Stimulated activated CD8-positive, alpha-beta memory T cell treated with anti-CD3 and anti-CD28 coated beads, Interleukin-12 subunit alpha, Interleukin-12 subunit beta, amount 100 ng/mL, for 24 hours (primary cell): ENCODE measurements around the gene CHN1.

Source experiments
- DNase-seq: peaks from one replicate; pipeline ENCODE4 v3.0.0-alpha.2; 2020; ENCODE audit errors: extremely low read depth

The CHN1 gene

DNA sequence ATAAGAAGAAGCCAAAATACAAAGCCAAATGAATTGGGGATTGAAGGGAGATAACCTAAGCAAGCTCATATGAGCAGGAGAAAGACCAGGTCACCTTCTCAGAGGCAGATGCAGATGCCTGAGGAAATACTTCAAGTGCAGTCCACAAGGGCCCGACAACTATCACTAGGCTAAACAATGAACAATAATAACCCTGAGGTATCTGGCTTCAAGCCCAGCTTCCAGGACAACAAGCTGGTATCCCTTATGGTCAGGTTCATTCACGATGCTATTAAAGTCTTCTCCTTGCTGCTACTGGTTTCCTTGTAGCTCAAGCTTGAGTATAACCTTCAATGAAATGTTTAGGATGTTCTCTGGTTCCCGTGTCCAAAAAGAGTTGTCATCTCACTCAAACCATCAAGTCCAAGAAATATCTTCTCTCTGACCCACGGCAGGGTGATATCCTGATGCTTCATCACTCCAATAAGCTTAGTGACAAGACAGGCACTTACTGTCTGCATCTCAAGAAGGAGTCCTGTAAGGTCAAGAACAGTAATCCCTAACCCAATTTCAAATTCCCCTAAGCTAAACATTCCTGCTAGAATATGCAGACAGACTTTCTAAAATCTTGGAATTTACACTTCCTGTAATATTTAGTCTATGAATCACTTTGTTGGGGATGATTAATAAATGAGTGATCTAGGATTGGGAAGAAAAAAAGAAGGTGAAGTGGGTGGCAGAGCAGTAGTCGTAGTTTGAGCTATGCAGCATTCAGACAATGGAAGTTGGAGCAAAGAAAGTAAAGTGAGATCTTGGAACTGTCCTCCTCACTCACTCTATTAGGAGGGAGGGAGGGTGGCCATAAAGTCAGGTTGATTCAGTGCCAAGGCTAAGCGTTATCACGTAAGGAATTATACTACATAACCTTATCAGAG is 33.1 kb downstream of the CHN1 start:
- no peak for DNase-seq

DNA sequence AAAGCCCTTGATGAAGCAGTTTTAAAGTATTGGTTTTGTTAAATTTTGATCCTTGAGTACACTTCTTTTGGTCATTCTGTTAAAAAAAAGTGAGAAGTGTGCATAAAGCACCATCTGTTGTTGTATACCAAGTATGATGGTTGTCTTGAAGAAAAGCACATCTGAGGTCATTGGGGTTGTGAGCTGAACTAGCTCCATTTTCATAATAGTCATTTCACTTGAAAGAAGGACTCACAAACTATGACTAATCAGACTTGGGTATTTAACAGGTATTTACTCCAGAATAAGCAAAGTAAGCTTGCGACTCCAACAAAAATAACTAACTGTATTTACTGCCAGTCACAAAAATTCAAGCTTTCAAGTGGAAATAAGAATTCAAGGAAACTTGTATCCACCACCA is 35.1 kb downstream of the CHN1 start:
- no peak for DNase-seq

DNA sequence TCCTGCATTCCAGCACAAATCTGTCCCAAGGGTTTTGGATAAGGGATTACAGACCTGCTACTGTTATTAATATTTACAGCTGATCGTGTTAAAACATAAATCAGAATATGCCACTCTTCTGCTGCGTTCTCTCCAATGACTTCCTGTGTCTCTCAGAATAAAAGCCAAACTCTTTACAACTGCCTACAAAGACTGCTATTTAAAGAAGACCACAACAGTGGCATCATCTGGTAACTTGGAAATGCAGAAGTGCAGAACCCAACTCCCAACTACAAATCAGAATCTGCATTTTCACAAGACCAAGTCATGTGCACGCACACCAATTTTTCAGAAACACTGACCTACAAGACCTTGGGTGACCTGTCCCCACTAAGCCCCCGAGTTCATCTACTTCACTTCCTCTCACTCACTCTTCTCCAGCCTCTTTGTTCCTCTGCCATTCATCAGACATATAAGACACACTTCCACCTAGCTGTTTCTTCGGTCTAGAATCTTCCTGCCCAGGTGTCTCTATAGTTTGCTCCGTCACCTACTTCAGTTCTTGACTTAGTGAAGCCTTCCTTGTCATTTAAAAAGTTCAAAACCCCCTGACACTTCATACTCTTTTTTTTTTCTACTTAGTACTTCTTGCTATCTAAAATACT is 36.0 kb downstream of the CHN1 start:
- DNase-seq, result no peak

DNA sequence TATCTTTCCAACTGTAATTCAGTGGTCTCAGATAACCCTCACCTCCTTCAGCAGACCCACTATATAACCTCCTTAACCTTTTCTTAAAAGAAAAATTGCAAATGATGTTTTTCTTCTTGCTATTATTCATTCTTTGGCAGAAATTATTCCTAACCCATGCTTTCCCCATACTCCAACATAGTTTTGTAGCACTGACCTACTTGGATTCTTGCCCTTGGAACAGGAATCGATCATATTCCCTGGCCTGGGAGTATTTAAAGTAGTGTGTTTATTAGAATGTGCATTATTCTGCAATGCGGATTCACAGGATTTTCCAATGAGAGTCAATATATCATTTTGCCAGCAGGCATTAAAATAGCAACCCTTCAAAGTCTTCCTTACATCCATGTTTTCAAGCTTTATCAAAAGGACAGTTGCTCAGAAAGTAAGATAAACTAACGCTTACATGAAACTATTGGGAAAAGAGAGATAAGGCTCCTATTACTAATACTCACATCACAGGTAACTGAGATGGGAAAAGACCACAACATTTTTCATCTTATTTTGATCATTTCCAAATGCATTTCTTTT is 37.4 kb downstream of the CHN1 start:
- no peak for DNase-seq

DNA sequence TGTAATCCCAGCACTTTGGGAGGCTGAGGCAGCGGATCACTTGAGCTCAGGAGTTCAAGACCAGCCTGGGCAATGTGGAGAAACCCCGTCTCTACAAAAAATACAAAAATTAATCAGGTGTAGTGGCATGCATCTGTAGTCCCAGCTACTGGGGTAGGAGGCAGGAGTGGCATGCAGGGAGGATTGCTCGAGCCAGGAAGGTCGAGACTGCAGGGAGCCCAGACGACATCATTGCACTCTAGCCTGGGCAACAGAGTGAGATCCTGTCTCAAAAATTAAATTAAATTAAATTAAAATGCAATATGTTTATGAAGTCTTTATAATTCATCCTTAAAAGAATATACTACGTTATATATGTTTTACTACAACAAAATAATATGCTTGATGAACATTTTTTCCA is 38.1 kb downstream of the CHN1 start:
- no peak for DNase-seq

DNA sequence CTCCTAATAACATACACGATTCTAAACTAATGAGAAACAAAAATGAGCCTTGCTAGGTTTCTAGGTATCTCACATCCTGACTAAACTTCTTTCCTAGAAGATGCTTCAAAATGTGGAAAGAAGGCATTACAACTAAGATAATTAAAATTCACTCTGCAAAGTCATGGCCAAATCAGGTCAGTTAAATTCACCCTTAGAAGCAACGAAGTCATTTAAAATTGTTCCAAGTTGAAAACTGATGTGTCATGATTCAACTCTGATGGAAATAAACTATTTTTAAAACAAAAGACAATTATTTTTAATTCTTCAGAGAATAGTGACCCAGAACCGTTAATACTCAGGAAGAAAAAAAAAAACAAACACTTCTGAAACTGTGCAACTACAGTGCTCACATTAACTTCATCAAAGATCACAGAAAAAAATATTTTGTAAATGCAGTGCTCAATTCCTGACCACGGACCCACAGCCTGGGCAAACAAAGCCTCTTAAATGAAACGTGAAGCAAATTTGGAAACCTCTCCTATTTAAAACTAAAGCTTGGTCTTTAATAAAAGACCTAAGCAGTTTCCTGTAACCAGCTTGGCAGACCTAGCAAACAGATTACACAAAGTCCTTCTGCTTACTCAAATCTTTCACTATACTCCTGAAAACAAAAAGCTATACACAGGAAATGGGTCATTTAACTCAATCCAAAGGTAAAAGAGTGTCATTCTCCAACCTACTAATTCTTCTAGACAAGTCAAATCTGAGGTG is 39.0 kb downstream of the CHN1 start:
- no peak for DNase-seq

DNA sequence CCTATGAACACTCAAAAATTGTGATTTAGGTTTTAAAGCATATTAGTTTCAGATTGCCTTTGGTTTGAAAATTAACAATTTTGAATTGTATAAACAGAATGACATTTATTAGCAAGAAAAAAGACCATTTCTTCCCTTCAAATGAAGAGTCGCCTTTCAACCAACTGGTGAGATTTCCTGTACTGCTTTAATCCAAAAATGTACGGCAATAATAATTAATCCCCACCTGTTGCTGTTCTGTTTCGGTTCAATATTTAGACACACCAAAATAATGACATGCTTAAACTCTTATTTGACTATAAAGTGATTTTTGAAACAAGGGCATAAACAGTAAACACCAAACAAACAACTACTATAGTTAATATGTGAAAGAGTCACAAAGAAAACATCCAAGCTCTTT is 39.6 kb downstream of the CHN1 start:
- DNase-seq, result no peak

DNA sequence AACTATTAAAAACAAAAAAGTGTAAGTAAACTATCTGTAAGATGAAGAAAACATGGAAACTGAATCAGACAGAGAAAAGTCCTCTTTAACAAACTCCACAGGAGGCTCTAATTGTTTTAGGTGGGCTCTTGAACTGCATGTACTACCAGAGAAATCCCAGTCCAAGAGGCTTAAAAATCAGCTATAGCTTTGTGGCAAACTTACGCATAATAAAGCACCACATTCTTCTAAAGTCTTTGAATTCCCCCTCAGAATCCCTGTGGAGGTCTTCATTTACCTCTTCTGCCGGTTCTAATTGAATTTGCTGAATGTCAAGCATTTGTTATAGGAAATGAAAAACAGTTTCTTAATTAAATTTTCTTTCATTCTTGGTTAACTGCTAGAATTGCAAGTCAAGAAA is 40.8 kb downstream of the CHN1 start:
- no peak for DNase-seq

DNA sequence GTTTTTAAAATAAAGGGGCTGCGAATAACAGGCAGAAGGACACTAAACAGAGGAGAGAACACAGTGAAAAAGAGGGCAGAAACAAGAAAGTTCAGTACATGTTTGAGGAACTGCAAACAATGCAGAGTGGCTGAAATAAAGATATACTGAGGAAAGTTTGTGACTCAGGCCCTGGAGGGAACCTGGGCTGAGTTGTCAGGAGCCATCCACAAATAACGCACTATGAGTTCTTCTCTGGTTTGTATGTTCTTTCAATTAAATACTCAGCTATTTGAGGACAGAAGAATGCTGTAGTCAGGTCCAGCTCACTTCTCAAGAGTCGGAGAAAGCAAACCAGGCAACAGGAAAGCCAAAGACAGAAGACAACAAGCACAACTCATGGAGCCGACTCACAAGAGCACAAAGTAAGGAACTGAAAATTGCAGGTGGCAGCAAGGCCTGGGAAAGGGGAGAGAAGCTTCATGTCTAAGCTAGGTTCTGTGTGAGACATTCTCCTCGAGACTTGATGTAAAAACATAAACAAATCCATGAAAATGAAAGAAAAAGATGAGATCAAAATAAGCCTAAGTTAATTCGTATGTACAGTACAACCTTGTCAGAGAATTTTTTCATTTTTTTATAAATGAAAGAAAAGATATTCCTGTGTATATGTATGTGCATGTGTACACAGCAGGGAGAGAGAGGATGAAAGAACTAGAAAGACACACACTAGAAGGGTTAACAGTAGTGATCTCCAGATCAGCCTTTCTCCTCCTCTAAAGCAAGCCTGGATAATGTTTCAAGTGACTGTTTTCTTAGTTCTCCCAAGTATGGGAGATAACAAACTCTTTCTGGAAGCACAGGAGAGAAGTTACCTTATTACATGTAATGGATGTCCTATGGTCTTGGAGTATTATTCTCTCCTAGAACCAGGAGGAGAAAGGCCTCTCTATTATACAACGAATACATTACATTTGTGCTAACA is 41.5 kb downstream of the CHN1 start:
- DNase-seq, result no peak

DNA sequence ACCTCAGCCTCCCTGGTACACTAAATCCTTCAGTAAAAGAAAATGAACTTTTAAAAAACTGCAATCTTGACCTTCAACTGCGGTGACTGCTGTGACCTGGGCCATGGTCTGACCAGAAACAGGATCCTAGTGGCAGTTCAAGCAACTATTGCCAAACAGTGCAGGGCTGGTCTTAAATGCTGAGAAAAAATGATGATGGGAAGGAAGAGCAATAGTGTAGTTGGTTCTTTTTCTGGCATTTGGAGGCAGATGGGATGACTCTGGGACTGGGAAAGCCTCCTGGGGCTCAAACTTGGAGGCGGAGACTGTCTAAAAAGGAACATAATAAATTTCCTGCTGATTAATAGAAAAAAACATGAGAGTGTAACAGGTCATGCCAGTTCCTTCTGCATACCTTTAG is 45.4 kb downstream of the CHN1 start:
- no peak for DNase-seq

DNA sequence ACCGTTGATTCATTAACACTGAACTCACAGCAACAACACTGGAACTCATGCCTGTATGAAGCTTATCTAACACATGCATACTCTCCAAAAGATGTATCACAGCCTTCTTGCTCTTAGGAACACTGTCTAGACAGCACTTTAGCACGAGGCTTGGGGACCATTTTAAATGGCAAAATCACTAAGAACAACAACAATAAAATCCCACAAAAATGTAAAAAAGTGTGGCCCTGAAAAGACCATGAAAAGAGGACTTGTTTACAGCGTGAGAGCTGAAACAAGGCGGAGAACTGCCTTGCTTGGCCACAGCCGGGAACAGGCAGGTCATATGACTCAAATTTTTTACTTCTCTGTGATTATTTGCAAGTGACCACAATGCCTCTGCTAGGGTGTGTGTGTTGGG is 48.1 kb downstream of the CHN1 start:
- DNase-seq, result no peak

DNA sequence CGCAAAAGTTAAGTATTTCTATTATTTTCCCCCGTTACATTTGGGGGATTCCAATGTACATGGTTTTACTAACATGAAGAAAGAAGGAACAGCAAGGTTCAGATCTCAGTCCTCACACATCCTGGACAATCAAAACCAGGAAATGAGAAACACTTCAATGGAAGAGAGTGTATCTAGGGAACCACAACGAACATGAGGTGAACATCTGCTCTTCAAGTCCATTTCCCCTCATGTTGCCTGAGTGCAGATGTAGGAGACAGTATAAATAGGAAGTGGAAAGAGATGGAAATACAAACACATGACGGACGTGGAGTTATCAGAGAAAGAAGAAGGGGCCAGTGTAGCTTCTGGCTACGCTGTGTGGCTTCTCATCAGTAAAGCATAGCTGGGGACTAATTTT is 52.6 kb downstream of the CHN1 start:
- no peak for DNase-seq

DNA sequence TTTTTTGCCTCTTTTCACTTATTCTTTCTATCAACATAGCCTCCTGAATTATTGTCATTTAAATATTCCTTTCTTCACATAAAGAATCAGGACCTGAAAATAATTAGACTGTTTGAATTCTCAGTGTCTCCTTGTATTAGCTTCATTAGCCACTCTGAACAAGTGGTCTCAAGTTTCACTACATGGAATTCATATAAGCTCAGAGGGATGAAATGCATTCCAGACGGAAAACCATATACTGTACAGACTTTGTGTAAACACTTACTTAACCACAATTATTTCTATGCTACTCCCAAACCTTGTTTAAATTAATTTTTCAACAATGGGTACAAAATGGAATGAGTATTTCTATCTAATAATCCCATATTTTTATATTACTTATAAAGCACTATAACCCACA is 53.4 kb downstream of the CHN1 start:
- DNase-seq, result no peak

DNA sequence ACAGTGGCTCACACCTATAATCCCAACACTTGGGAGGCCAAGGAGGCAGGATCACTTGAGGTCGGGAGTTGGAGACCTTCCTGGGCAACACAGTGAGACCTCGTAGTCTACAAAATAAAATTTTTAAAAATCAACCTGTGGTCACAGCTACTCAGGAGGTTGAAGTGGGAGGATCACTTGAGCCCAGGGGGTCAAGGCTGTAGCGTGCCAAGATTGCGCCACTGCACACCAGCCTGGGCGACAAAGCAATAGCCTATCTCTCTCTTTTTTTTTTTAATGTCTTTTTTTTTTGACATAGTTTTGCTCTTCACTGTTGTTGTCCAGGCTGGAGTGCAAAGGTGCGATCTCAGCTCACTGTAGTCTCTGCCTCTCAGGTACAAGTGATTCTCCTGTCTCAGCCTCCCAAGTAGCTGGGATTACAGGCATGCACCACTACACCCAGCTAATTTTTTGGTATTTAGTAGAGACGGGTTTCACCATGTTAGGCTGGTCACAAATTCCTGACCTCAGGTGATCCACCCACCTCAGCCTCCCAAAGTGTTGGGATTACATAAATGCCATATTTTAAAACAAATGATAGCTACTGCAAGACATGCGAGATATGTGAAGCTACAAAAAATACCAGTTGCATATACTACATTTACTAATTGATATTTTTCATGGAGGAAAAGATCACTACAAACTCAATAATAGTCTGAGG is 55.0 kb downstream of the CHN1 start:
- no peak for DNase-seq

DNA sequence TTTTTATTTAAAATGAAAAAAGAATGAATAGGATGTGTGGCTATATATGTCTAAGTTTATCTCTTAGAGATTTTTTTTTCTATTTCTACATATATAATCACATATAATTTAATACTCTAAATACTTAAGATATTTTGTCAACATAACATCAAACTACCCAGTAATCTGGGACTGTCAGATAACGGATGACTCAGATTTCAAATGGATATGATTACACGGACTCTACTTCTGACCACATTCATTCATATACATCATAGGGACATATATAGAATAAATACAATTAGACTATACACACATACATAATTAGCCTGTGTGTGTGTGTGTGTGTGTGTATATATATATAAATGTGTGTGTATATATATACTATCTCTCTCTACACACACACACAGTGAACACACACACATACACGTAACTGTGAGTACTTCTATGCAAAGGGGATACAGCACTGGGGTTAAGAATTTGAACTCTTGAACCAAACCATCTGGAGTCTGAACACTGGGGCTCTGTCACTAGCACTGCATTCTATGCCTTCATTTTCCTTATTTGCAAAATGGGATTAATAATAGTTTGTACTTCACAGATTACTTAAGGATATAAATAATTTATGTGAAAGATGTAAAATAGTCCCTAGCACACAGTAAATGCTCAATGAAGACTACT is 59.5 kb downstream of the CHN1 start:
- no peak for DNase-seq

DNA sequence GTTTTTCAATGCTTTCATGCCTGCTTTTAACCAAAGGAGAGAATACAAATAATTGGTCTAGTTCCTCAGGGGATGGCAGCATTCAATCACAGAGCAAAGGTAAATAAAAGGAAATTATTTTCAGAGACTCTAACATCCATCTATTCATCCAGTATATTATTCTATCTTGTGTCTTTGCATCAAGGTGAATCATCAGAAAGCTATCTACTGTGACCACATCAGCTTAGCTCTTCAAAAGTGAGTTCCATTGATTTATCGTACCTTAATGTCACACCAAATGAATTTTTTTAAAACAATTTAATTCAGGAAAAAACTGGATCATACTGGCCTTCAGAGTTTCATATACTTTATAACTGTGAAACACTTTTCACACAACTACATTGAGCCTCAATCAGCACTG is 66.1 kb downstream of the CHN1 start:
- DNase-seq, result no peak

DNA sequence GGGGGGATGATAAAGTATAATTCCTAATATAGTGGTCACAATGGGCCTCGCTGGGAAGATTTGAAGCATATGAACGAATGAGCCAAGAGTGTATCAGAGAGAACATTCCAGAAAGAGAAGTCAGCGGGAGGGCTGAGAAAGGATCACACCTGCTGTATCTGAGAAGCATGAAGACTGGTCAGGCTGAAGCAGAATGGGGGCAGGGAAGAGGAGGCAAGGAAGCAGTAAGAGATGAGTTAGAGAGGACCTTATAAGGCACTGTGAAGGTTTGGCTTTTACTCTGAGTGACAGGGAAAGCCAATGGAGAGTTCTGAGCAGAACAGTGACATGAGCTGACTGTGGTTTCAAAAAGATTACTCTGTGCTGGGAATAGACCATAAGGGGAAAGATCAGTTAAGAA is 73.5 kb downstream of the CHN1 start:
- DNase-seq, result no peak

DNA sequence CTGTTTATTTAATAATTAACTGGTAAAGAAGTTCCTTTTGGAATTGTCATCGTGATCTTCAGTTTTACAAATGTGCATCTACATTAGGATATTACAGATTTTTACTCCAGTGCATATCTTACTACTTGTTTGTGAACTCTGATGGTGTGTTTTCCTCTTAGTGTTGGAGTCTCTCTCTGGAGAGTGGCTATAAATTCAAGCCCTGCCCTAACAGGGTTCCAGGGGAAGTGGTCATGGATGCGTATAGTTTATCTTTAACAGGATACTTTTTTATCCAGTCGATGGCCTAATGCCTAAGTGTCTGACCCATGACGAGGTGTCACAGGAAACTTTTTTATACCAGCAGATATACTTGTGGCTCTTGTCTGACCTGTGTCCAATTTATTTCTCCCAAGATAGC is 75.4 kb downstream of the CHN1 start:
- no peak for DNase-seq

DNA sequence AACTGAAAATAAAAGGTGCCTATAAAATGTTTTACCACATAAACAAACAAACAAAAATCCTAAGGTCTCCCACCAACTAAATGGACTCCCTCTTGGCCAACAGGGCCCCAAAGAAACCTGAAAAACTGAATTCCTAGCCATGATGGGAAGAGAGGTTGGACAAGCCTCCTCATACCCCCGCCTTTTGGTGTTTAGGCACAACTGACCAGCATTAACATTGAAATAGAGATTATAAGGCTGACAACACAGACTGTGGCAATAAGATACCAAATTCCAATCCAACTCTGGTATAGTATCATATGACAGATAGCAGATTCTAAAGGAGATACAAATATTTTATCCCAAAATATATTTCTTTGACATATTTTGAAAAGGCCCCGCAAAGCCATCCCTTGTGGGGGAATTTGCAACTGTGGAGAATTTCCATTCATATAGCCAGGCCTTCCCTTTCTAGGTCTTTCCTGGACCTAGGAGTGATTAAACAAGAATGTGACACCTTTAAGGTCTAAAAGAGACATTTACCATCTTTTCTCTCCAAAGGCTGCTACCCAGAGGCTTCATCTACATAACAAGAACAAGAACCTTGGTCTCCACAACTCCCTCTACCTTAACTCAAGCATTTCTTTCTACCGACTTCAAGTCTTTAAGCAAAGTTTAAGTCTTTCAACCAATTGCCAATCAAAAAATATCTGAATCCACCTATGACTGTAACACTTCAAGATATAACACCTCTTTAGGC is 80.0 kb downstream of the CHN1 start:
- DNase-seq, result no peak
